Left ventricle myocardium superior (tissue), 1 donor: ENCODE results near the gene SMC5. TPM values are rescaled to one million over a fixed set of nuclear protein-coding genes. Genes with fewer than 3 reads are reported as not detected.

Experiments used
- ATAC-seq: fragments of 200-7000 bp; cut with Tn5 transposase; one replicate; pipeline ENCODE4 v1.9.1; 2020; ENCODE audit warnings: mild to moderate bottlenecking, moderate library complexity
- DNase-seq: peaks from one replicate; pipeline ENCODE4 v3.0.0-alpha.2; 2020
- intact Hi-C: fragments of 100-400 bp; cut with micrococcal nuclease; formaldehyde crosslinking; loops from one replicate; pipeline ENCODE4 v1.11.0; 2022
- total RNA-seq: library from RNA; stranded (reverse); fragmentation: NEBNext Ultra II Directional; extraction: Animal tissue kit (Norgen Biotek cat#: 25700); gene quantifications from one replicate; pipeline ENCODE4 v1.2.1, GENCODE V29; 2021
- donor health status: DM: no; HTN: yes; CAD: no; lungs with severe emphysema.

SMC5 gene
- total RNA-seq, 1 donor from 2014 or later: 10.5 TPM

- no peak for ATAC-seq
- DNase-seq: no peak
- intact Hi-C loops: no loop called here
These were observed 81.8 kb downstream of the SMC5 start for GRCh38 chr9:70340572-70340971.

- DNase-seq (no peak), ATAC-seq (no peak)
- intact Hi-C loops: no loop called here
These were observed 88.3 kb downstream of the SMC5 start for GRCh38 chr9:70347046-70347445.

GRCh38 chr9:70352356-70352755 lies 93.6 kb downstream of the SMC5 start:
- no peak for DNase-seq
- no peak for ATAC-seq
- intact Hi-C loops: loop anchor here (10.0 kb wide), 3 partner anchors 52 to 182 kb away; no protein-coding TSS in a partner anchor

GRCh38 chr9:70352802-70353201 lies 94.0 kb downstream of the SMC5 start:
- intact Hi-C loops: loop anchor here (10.0 kb wide), 3 partner anchors 52 to 182 kb away; no protein-coding TSS in a partner anchor
- no peak for ATAC-seq
- DNase-seq: no peak

GRCh38 chr9:70355801-70356200 lies 97.0 kb downstream of the SMC5 start:
- intact Hi-C loops: loop anchor here (5.0 to 10.0 kb wide), 4 partner anchors 49 to 252 kb away; no protein-coding TSS in a partner anchor
- ATAC-seq: peak; percentile 92
- DNase-seq: peak; percentile 58

GRCh38 chr9:70362952-70363351 lies 104.2 kb downstream of the SMC5 start:
- ATAC-seq (no peak), DNase-seq (no peak)
- intact Hi-C loops: no loop called here

- ATAC-seq (no peak), DNase-seq (no peak)
- intact Hi-C loops: no loop called here
These were observed 105.0 kb downstream of the SMC5 start for GRCh38 chr9:70363760-70364159.

- ATAC-seq (no peak), DNase-seq (no peak)
- intact Hi-C loops: no loop called here
These were observed 108.6 kb downstream of the SMC5 start for GRCh38 chr9:70367305-70367930.

GRCh38 chr9:70374962-70375618 lies 116.3 kb downstream of the SMC5 start:
- DNase-seq: no peak
- ATAC-seq: no peak
- intact Hi-C loops: no loop called here

- DNase-seq (no peak), ATAC-seq (peak; percentile 53)
- intact Hi-C loops: no loop called here
These were observed 123.4 kb downstream of the SMC5 start for GRCh38 chr9:70382046-70382708.

GRCh38 chr9:70382709-70383605 lies 124.2 kb downstream of the SMC5 start:
- intact Hi-C loops: no loop called here
- no peak for DNase-seq
- peak; percentile 18 for ATAC-seq

GRCh38 chr9:70385426-70385825 lies 126.6 kb downstream of the SMC5 start:
- ATAC-seq: no peak
- no peak for DNase-seq
- intact Hi-C loops: no loop called here

GRCh38 chr9:70387663-70388062 lies 128.9 kb downstream of the SMC5 start:
- DNase-seq: peak; percentile 39
- no peak for ATAC-seq
- intact Hi-C loops: no loop called here

- ATAC-seq (no peak), DNase-seq (no peak)
- intact Hi-C loops: no loop called here
These were observed 130.4 kb downstream of the SMC5 start for GRCh38 chr9:70389188-70389587.

GRCh38 chr9:70389621-70390266 lies 131.0 kb downstream of the SMC5 start:
- DNase-seq: no peak
- ATAC-seq: peak; percentile 61
- intact Hi-C loops: no loop called here

- ATAC-seq (no peak), DNase-seq (no peak)
- intact Hi-C loops: no loop called here
These were observed 132.2 kb downstream of the SMC5 start for GRCh38 chr9:70390933-70391341.

GRCh38 chr9:70392189-70392588 lies 133.4 kb downstream of the SMC5 start:
- intact Hi-C loops: no loop called here

GRCh38 chr9:70392850-70393249 lies 134.1 kb downstream of the SMC5 start:
- DNase-seq: no peak
- intact Hi-C loops: no loop called here
- peak; percentile 22 for ATAC-seq

More at GRCh38 chr9:70392189-70392588, 133.4 kb downstream of the SMC5 start:
- peak; percentile 31 for ATAC-seq
- DNase-seq: no peak

- intact Hi-C loops: no loop called here
- no peak for ATAC-seq
- no peak for DNase-seq
These were observed 136.9 kb downstream of the SMC5 start for GRCh38 chr9:70395652-70396051.
